Gastrocnemius medialis (tissue), 4 donors: Measurements from ENCODE around the gene RPS10. TPM values are rescaled to one million over a fixed set of nuclear protein-coding genes. Genes with fewer than 3 reads are reported as not detected.
A peak's percentile ranks its signal among the peaks of the same experiment; 100 is the strongest.

Experiments
- ATAC-seq, 2 donors: fragments of 150-250 bp; one replicate each; pipeline ENCODE4 v1.9.1; 2016
- DNase-seq, 2 donors: peaks; one replicate each; pipeline ENCODE4 v3.0.0-alpha.2; 2019
- H3K27ac ChIP-seq, 4 donors: fragments of 200-600 bp; sonication (generic); 1 replicate in 1 of 4; 2 replicates in 3 of 4; pipeline ENCODE4 v1.5.1; 2016 to 2018; ENCODE audit warnings: mild to moderate bottlenecking in 2 of 4, moderate library complexity in 1 of 4
- H3K27me3 ChIP-seq, 3 donors: fragments of 200-600 bp; sonication (generic) in 2 of 3; 1 replicate in 1 of 3; 2 replicates in 2 of 3; pipeline versions ENCODE4 v1.5.1 to v1.6.0; 2016 to 2019; ENCODE audit warnings: mild to moderate bottlenecking in 1 of 3, moderate library complexity in 1 of 3
- H3K36me3 ChIP-seq, 2 donors: fragments of 200-600 bp; sonication (generic) in 1 of 2; one replicate each; pipeline ENCODE4 v1.5.1; 2017 to 2018
- H3K4me1 ChIP-seq, 2 donors: fragments of 200-600 bp; sonication (generic) in 1 of 2; one replicate each; pipeline ENCODE4 v1.5.1; 2016 to 2017; ENCODE audit warnings: mild to moderate bottlenecking in 2 of 2
- H3K4me3 ChIP-seq, 4 donors: fragments of 200-600 bp; sonication (generic) in 3 of 4; 1 replicate in 1 of 4; 2 replicates in 3 of 4; pipeline ENCODE4 v1.5.1; 2016 to 2019; ENCODE audit warnings: mild to moderate bottlenecking in 2 of 4
- H3K9me3 ChIP-seq, 3 donors: fragments of 200-600 bp; sonication (generic) in 2 of 3; 1 replicate in 1 of 3; 2 replicates in 2 of 3; pipeline ENCODE4 v1.5.1; 2016 to 2019
- CTCF ChIP-seq, 5 experiments: fragments of 450-650 bp in 3 of 5; fragments of 200-600 bp in 2 of 5; sonication (generic) in 2 of 5; IDR thresholded peaks in 4 of 5; conservative IDR thresholded peaks in 1 of 5; 1 replicate in 4 of 5; 2 replicates in 1 of 5; pipeline ENCODE4 v1.5.1; 2016 to 2019; ENCODE audit warnings: antibody characterized with exemption in 5 of 5, mild to moderate bottlenecking in 3 of 5, moderate library complexity in 3 of 5
- POLR2A ChIP-seq, 2 donors: fragments of 450-650 bp; IDR thresholded peaks; one replicate each; pipeline ENCODE4 v1.6.1; 2017; ENCODE audit warnings: antibody characterized with exemption in 2 of 2, mild to moderate bottlenecking in 2 of 2, moderate library complexity in 2 of 2
- in situ Hi-C, 4 donors: fragments of 200-750 bp; cut with MboI; loops; one replicate each; pipeline versions ENCODE4 v1.15.0 to v1.8.0; 2017; ENCODE audit warnings: low sequenced_read_pairs in 4 of 4
- intact Hi-C: fragments of 100-400 bp; cut with DNase I; formaldehyde crosslinking; loops from one replicate; pipeline ENCODE4 v1.15.1; 2023; ENCODE audit warnings: low total_unique reads
- total RNA-seq, 4 donors: library from RNA; depleted of rRNA; stranded (reverse); fragments of >200 nt; gene quantifications; one replicate each; pipeline versions ENCODE4 v1.1.0 to v1.2.3, GENCODE V29; 2016

Gene RPS10
- total RNA-seq, 4 donors from 2014 or later: 1,471 to 2,243 (median 1,775) TPM

GRCh38 chr6:34465531-34466241 lies 39.8 kb upstream of the RPS10 start, which contains the start of gene PACSIN1:
PACSIN1 (plus strand) TSS chr6:34466076; CDS start chr6:34526306, 60,230 bp downstream.
- Histone ChIP-seq H3K27ac (no peak within 1 kb of the TSS), H3K4me1 (peaks cover 0 to 4% of the 10 kb centered on the region in 2 donors), H3K9me3 (no peaks in the 10 kb centered on the region), H3K36me3 (no peaks in the 10 kb centered on the region), H3K4me3 (peak within 1 kb of the TSS; percentile 38 to 47 (median 42)), H3K27me3 (peaks cover 11 to 21% (median 21%) of the 10 kb centered on the region in 3 donors)
- no peak for TF ChIP-seq CTCF (IDR thresholded peaks at IDR 0.05 in 4 of 5, conservative IDR thresholded peaks at IDR 0.05 in 1 of 5)
- no peak for TF ChIP-seq POLR2A (IDR thresholded peaks at IDR 0.05)
- in situ Hi-C loops: loop anchor here in 1 of 4 donors (25.0 kb wide), 1 partner anchor 147 kb away; no protein-coding TSS in a partner anchor
- DNase-seq: no peak
- ATAC-seq: no peak
- intact Hi-C loops: no loop called here

- no peak for ATAC-seq
- Histone ChIP-seq H3K4me1 (peaks cover 0 to 4% of the 10 kb centered on the region in 2 donors), H3K27ac (no peak overlapping the region), H3K9me3 (no peaks in the 10 kb centered on the region), H3K4me3 (no peak overlapping the region), H3K36me3 (no peaks in the 10 kb centered on the region), H3K27me3 (peaks cover 11 to 21% (median 21%) of the 10 kb centered on the region in 3 donors)
- DNase-seq: no peak
- intact Hi-C loops: loop anchor here (5.0 kb wide), 1 partner anchor 63 kb away; no protein-coding TSS in a partner anchor
- in situ Hi-C loops: loop anchor here in 1 of 4 donors (25.0 kb wide), 1 partner anchor 148 kb away; no protein-coding TSS in a partner anchor
- no peak for TF ChIP-seq CTCF (IDR thresholded peaks at IDR 0.05 in 4 of 5, conservative IDR thresholded peaks at IDR 0.05 in 1 of 5)
- no peak for TF ChIP-seq POLR2A (IDR thresholded peaks at IDR 0.05)
These were observed 38.0 kb upstream of the RPS10 start for GRCh38 chr6:34463849-34464248.

- intact Hi-C loops: loop anchor here (5.0 kb wide), 1 partner anchor 64 kb away; no protein-coding TSS in a partner anchor
- no peak for ATAC-seq
These were observed 37.4 kb upstream of the RPS10 start for GRCh38 chr6:34463299-34463698.

GRCh38 chr6:34462551-34462971 lies 36.7 kb upstream of the RPS10 start:
- Histone ChIP-seq H3K27ac (no peak overlapping the region), H3K27me3 (peaks cover 11 to 21% (median 21%) of the 10 kb centered on the region in 3 donors), H3K36me3 (no peaks in the 10 kb centered on the region), H3K4me3 (no peak overlapping the region), H3K9me3 (no peaks in the 10 kb centered on the region), H3K4me1 (peaks cover 0 to 4% of the 10 kb centered on the region in 2 donors)
- ATAC-seq (no peak), DNase-seq (no peak)
- TF ChIP-seq POLR2A (IDR thresholded peaks at IDR 0.05) (no peak), CTCF (IDR thresholded peaks at IDR 0.05 in 4 of 5, conservative IDR thresholded peaks at IDR 0.05 in 1 of 5) (no peak)
- in situ Hi-C loops (loop anchor here in 1 of 4 donors (25.0 kb wide), 1 partner anchor 150 kb away; no protein-coding TSS in a partner anchor), intact Hi-C loops (loop anchor here (5.0 kb wide), 1 partner anchor 65 kb away; no protein-coding TSS in a partner anchor)

More at GRCh38 chr6:34463299-34463698, 37.4 kb upstream of the RPS10 start:
- Histone ChIP-seq H3K36me3 (no peaks in the 10 kb centered on the region), H3K4me1 (peaks cover 0 to 4% of the 10 kb centered on the region in 2 donors), H3K9me3 (no peaks in the 10 kb centered on the region), H3K27me3 (peaks cover 11 to 21% (median 21%) of the 10 kb centered on the region in 3 donors), H3K27ac (no peak overlapping the region), H3K4me3 (no peak overlapping the region)
- in situ Hi-C loops: loop anchor here in 1 of 4 donors (25.0 kb wide), 1 partner anchor 149 kb away; no protein-coding TSS in a partner anchor
- no peak for DNase-seq
- no peak for TF ChIP-seq CTCF (IDR thresholded peaks at IDR 0.05 in 4 of 5, conservative IDR thresholded peaks at IDR 0.05 in 1 of 5)
- TF ChIP-seq POLR2A (IDR thresholded peaks at IDR 0.05): no peak
